ENCODE data around the gene FHIT. TPM values are rescaled to one million over a fixed set of nuclear protein-coding genes. Genes with fewer than 3 reads are reported as not detected.

Gene FHIT
- total and polyA plus RNA-seq, 9 donors, result 5.1 to 11.8 (median 9.5) TPM

- H3K4me3 ChIP-seq, result no peak overlapping the region
- TF ChIP-seq, protein P1, sequence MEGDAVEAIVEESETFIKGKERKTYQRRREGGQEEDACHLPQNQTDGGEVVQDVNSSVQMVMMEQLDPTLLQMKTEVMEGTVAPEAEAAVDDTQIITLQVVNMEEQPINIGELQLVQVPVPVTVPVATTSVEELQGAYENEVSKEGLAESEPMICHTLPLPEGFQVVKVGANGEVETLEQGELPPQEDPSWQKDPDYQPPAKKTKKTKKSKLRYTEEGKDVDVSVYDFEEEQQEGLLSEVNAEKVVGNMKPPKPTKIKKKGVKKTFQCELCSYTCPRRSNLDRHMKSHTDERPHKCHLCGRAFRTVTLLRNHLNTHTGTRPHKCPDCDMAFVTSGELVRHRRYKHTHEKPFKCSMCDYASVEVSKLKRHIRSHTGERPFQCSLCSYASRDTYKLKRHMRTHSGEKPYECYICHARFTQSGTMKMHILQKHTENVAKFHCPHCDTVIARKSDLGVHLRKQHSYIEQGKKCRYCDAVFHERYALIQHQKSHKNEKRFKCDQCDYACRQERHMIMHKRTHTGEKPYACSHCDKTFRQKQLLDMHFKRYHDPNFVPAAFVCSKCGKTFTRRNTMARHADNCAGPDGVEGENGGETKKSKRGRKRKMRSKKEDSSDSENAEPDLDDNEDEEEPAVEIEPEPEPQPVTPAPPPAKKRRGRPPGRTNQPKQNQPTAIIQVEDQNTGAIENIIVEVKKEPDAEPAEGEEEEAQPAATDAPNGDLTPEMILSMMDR (IDR thresholded peaks at IDR 0.05), result no peak
- TF ChIP-seq POLR2A (IDR thresholded peaks at IDR 0.05) (no peak), EP300 (IDR thresholded peaks at IDR 0.05) (no peak)
- no peak for DNase-seq
These were observed 384.1 kb downstream of the FHIT start for GRCh38 chr3:60867200-60867599.

DNA sequence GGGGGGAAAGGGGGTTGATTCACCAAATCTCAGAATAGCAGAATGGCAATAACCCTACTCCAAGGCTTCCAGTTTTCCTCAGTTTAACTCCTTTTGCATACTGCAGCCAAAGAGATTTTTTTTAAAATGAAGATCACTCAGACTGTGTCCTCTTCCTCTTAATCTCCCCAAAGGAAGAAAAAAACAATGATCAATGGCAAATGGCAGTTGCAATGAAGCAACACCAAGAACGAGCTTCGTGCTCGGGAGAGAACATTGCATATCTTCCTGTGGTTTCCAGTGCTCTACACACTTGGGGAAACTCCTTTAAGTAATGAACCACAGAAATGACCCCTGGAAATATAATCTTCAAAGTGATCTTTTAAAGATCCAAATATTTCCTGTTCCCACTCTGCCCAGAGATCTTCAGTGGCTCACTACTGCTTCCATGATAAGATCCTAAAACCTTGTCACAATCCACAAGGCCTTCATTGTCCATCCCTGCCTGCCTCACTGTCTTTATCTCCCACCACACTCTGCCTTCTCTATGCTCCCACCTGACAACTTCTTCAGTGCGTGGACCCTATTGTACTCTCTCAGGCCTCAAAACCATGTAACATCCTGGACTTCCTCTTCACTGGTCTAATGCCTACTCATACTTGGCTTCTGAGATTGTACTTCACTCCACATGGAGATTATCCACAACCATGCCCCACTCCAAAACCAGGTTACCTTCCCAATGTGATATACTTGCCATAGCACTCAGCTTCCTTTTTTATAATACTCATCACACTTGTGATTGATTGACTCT is 394.8 kb downstream of the FHIT start:
- H3K4me3 ChIP-seq, result no peak overlapping the region
- TF ChIP-seq POLR2A (IDR thresholded peaks at IDR 0.05) (no peak), EP300 (IDR thresholded peaks at IDR 0.05) (no peak)
- TF ChIP-seq, protein P1 (IDR thresholded peaks at IDR 0.05), result no peak
- H3K4me1 ChIP-seq (ENCODE audit: insufficient read depth), result no peaks in the 10 kb centered on the region
- H3K36me3 ChIP-seq, result no peaks in the 10 kb centered on the region
- H3K9me3 ChIP-seq, result no peaks in the 10 kb centered on the region
- no peaks in the 10 kb centered on the region for H3K27me3 ChIP-seq
- WGBS, 3 donors, result 86 to 94% (median 92%) methylated on average over 4 of the region's 4 CpGs
- no peak overlapping the region for H3K27ac ChIP-seq
- DNase-seq, result no peak
- intact Hi-C loops (cut with DNase I), result no loop called here

More at GRCh38 chr3:60867200-60867599, 384.1 kb downstream of the FHIT start:
- Histone ChIP-seq H3K9me3 (no peaks in the 10 kb centered on the region), H3K4me1 (ENCODE audit: insufficient read depth) (no peaks in the 10 kb centered on the region), H3K27ac (no peak overlapping the region), H3K36me3 (no peaks in the 10 kb centered on the region), H3K27me3 (no peaks in the 10 kb centered on the region)
- intact Hi-C loops (cut with DNase I), result no loop called here

DNA sequence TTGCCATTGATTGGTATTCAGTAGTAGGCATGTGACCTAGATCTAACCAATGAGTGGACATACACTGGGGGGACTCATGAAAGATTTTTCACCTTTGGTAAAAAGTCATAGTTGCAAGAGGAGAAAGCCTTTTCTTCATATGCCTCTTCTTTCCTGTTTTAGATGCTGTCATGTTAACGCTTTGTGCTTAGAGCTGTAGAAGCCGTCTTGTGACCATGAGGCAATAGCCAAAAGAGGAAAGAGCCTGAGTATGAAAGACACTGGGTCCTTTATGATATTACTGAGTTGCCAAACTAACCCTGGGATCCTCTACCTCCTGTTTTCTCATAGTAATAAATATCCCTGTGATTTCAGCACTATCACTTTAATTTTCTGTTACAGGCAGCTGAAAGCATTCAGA is 396.0 kb downstream of the FHIT start:
- WGBS, 3 donors, result 93 to 100% (median 95%) methylated on average over 2 of the region's 2 CpGs
- Histone ChIP-seq H3K4me1 (ENCODE audit: insufficient read depth) (no peaks in the 10 kb centered on the region), H3K36me3 (no peaks in the 10 kb centered on the region), H3K27me3 (no peaks in the 10 kb centered on the region), H3K4me3 (no peak overlapping the region), H3K27ac (no peak overlapping the region), H3K9me3 (no peaks in the 10 kb centered on the region)
- no peak for DNase-seq
- intact Hi-C loops (cut with DNase I), result no loop called here
- TF ChIP-seq POLR2A (IDR thresholded peaks at IDR 0.05) (no peak), EP300 (IDR thresholded peaks at IDR 0.05) (no peak)
- TF ChIP-seq, protein P1 (IDR thresholded peaks at IDR 0.05), result no peak

GRCh38 chr3:60854791-60855190 is 396.5 kb downstream of the FHIT start:
- no peak for TF ChIP-seq EP300 (IDR thresholded peaks at IDR 0.05)
- no peak for DNase-seq
- 75 to 93% (median 76%) methylated on average over 1 of the region's 1 CpG for whole genome bisulfite sequencing, 3 donors
- Histone ChIP-seq H3K9me3 (no peaks in the 10 kb centered on the region), H3K4me1 (ENCODE audit: insufficient read depth) (no peaks in the 10 kb centered on the region), H3K27ac (no peak overlapping the region), H3K36me3 (no peaks in the 10 kb centered on the region), H3K4me3 (no peak overlapping the region), H3K27me3 (no peaks in the 10 kb centered on the region)
- intact Hi-C loops (cut with DNase I), result no loop called here

DNA sequence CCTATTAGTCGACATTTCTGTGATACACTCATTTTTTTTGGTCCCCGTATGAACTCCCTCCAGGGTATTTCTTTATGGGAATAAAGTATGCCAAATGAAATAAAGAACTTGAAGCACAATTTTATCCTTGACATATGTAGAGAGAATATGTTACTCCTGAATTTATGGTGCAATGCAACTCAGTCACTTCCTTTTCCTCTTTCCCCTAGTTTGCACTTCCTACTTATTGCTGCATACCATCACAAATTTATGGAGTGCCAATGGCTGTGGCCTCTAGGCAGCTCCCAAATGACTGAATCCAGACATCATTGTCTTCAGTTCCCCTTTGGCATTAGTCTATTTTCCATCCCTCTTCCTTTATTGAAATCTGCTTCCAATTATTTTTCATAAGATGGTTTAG is 403.5 kb downstream of the FHIT start:
- H3K27me3 ChIP-seq, result no peaks in the 10 kb centered on the region
- H3K4me1 ChIP-seq (ENCODE audit: insufficient read depth), result no peaks in the 10 kb centered on the region
- intact Hi-C loops (cut with DNase I), result no loop called here
- no peak for DNase-seq
- 37 to 79% (median 61%) methylated on average over 2 of the region's 2 CpGs for WGBS, 3 donors
- TF ChIP-seq POLR2A (IDR thresholded peaks at IDR 0.05), result no peak
- TF ChIP-seq, protein P1 (IDR thresholded peaks at IDR 0.05), result no peak
- TF ChIP-seq EP300 (IDR thresholded peaks at IDR 0.05), result no peak
- H3K9me3 ChIP-seq, result no peaks in the 10 kb centered on the region
- H3K36me3 ChIP-seq, result no peaks in the 10 kb centered on the region
- H3K4me3 ChIP-seq, result no peak overlapping the region
- H3K27ac ChIP-seq, result no peak overlapping the region

Data from ovary (tissue), 9 donors.